Panc1 (cell line): ENCODE measurements around the gene LRCH1. TPM values are rescaled to one million over a fixed set of nuclear protein-coding genes. Genes with fewer than 3 reads are reported as not detected.

Experiments used
- ATAC-seq: fragments of 200-7000 bp; cut with Tn5 transposase; 2 replicates; pipeline ENCODE4 v1.9.1; 2020; ENCODE audit warnings: mild to moderate bottlenecking, moderate library complexity
- BruUV-seq: library from RNA; stranded (reverse); fragments of 400-500 nt; replicated peaks from 2 replicates; lab custom pipeline; 2021; lab: Mats Ljungman, UMichigan
- CTCF ChIA-PET: fragments of 300-600 bp; sonication (Branson Sonifier 250); formaldehyde crosslinking; loops from one replicate; lab custom pipeline; 2022; ENCODE audit warnings: antibody characterized with exemption; lab: Charles Lee
- POLR2A ChIA-PET: fragments of 300-600 bp; sonication (Branson Sonifier 250); formaldehyde crosslinking; loops from one replicate; lab custom pipeline; 2022; ENCODE audit warnings: antibody characterized with exemption; lab: Charles Lee
- DNase-seq: peaks from one replicate; pipeline ENCODE4 v3.0.0-alpha.2; 2010; ENCODE audit warnings: low read depth, low spot score
- H3K27ac ChIP-seq: 2 replicates; pipeline ENCODE4 v1.5.1; 2011; ENCODE audit warnings: mild to moderate bottlenecking, low read length, inconsistent platforms
- H3K27me3 ChIP-seq: fragments of 200-500 bp; sonication (Bioruptor generic); 2 replicates; pipeline ENCODE4 v1.6.0; 2014; ENCODE audit warnings: low read length, inconsistent platforms; ENCODE audit not compliant: control insufficient read depth, insufficient read depth
- H3K36me3 ChIP-seq: fragments of 200-500 bp; sonication (Bioruptor generic); 2 replicates; pipeline ENCODE4 v1.5.1; 2014; ENCODE audit warnings: inconsistent platforms, mild to moderate bottlenecking, low read length, moderate library complexity; ENCODE audit not compliant: control insufficient read depth, insufficient read depth
- H3K4me1 ChIP-seq: 2 replicates; pipeline ENCODE4 v1.5.1; 2011; ENCODE audit warnings: inconsistent platforms, mild to moderate bottlenecking, low read length, moderate library complexity; ENCODE audit not compliant: control insufficient read depth, insufficient read depth
- H3K4me3 ChIP-seq, 2 experiments: 2 replicates each; pipeline ENCODE4 v1.5.1; 2011 to 2012; ENCODE audit warnings: low read depth in 2 of 2, low read length in 2 of 2, mild to moderate bottlenecking in 2 of 2, inconsistent platforms in 1 of 2, moderate library complexity in 1 of 2
- H3K9me3 ChIP-seq: fragments of 200-500 bp; sonication (Bioruptor generic); 2 replicates; pipeline ENCODE4 v1.5.1; 2014; ENCODE audit warnings: low read depth, mild to moderate bottlenecking, inconsistent platforms, low read length, moderate library complexity; ENCODE audit not compliant: control insufficient read depth, insufficient read depth
- POLR2AphosphoS5 ChIP-seq: IDR thresholded peaks from 2 replicates; pipeline ENCODE4 v1.6.1; 2012; ENCODE audit warnings: mild to moderate bottlenecking, low read depth, low read length, moderate library complexity
- REST ChIP-seq, 2 experiments: IDR thresholded peaks; 2 replicates each; pipeline ENCODE4 v1.6.1; 2011 to 2012; ENCODE audit warnings: low read depth in 2 of 2, control low read depth in 1 of 2, low read length in 1 of 2, mild to moderate bottlenecking in 1 of 2, moderate library complexity in 1 of 2; ENCODE audit not compliant: insufficient read depth in 1 of 2
- SIN3A ChIP-seq: IDR thresholded peaks from 2 replicates; pipeline ENCODE4 v1.6.1; 2012; ENCODE audit warnings: low read depth, mild to moderate bottlenecking, low read length, moderate library complexity, borderline replicate concordance; ENCODE audit not compliant: insufficient read depth
- TCF7L2 ChIP-seq: IDR thresholded peaks from 2 replicates; pipeline ENCODE4 v1.6.1; 2011; ENCODE audit warnings: mild to moderate bottlenecking, low read depth, low read length, inconsistent platforms
- in situ Hi-C: cut with HindIII; loops from 2 replicates; pipeline ENCODE4 v1.10.0; 2016; ENCODE audit warnings: low sequenced_read_pairs, low pct_unique_long_range_greater_than_20kb
- intact Hi-C: fragments of 100-400 bp; cut with micrococcal nuclease; formaldehyde crosslinking; loops from one replicate; pipeline ENCODE4 v1.10.0; 2022; ENCODE audit not compliant: unreplicated experiment
- total RNA-seq: library from RNA; stranded (reverse); gene quantifications from one replicate; pipeline ENCODE4 v1.2.1, GENCODE V29; 2021; ENCODE audit not compliant: unreplicated experiment
- TF ChIP-seq, protein P1 (sequence below): fragments of 450-650 bp; IDR thresholded peaks from 2 replicates; pipeline ENCODE4 v1.5.1; 2017; ENCODE audit warnings: mild to moderate bottlenecking

LRCH1 gene
- total RNA-seq, 1 experiment from 2014 or later, result 7.9 TPM

DNA sequence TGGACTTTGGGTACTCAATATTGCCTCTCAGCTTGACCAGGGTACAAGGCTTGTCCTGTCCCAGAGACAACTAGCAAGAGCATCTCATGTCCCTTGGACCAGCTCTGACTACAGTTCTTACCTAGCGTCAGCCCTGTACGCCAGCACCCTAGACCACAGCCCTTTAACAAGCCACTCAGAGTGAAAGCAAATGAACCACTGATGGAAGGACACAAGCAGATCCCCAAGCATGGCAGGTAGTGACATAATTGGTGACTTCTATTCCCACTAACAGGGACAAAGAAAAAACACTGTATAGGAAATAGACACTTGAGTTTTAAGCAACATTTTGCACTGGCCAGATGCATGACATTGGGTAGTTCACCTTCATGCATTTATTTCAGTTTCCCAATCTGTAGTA, 8.8 kb upstream of the LRCH1 start:
- no peaks in the 10 kb centered on the region for H3K9me3 ChIP-seq
- no peak for DNase-seq
- in situ Hi-C loops (no loop called here), intact Hi-C loops (no loop called here)
- H3K4me1 ChIP-seq, result no peaks in the 10 kb centered on the region
- H3K27me3 ChIP-seq, result no peaks in the 10 kb centered on the region
- H3K27ac ChIP-seq, result no peak overlapping the region
- TF ChIP-seq TCF7L2, result no peak
- TF ChIP-seq, protein P1, sequence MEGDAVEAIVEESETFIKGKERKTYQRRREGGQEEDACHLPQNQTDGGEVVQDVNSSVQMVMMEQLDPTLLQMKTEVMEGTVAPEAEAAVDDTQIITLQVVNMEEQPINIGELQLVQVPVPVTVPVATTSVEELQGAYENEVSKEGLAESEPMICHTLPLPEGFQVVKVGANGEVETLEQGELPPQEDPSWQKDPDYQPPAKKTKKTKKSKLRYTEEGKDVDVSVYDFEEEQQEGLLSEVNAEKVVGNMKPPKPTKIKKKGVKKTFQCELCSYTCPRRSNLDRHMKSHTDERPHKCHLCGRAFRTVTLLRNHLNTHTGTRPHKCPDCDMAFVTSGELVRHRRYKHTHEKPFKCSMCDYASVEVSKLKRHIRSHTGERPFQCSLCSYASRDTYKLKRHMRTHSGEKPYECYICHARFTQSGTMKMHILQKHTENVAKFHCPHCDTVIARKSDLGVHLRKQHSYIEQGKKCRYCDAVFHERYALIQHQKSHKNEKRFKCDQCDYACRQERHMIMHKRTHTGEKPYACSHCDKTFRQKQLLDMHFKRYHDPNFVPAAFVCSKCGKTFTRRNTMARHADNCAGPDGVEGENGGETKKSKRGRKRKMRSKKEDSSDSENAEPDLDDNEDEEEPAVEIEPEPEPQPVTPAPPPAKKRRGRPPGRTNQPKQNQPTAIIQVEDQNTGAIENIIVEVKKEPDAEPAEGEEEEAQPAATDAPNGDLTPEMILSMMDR, result no peak
- no peak for TF ChIP-seq REST (IDR thresholded peaks at IDR 0.05; ENCODE audit: insufficient read depth in 1 of 2, low read depth in 2 of 2, low read length in 1 of 2)
- no peak for TF ChIP-seq POLR2AphosphoS5
- no peak for TF ChIP-seq SIN3A
- no TSS peak for BruUV-seq
- CTCF ChIA-PET, result no interaction called here
- POLR2A ChIA-PET, result no interaction called here
- H3K4me3 ChIP-seq, result no peak overlapping the region
- H3K36me3 ChIP-seq, result no peaks in the 10 kb centered on the region
- no peak for ATAC-seq

GRCh38 chr13:46544811-46545210, 8.2 kb upstream of the LRCH1 start:
- BruUV-seq, result no TSS peak
- no peaks in the 10 kb centered on the region for H3K36me3 ChIP-seq
- CTCF ChIA-PET, result no interaction called here
- in situ Hi-C loops, result no loop called here
- TF ChIP-seq SIN3A (no peak), POLR2AphosphoS5 (no peak), REST (IDR thresholded peaks at IDR 0.05; ENCODE audit: insufficient read depth in 1 of 2, low read depth in 2 of 2, low read length in 1 of 2) (no peak), TCF7L2 (no peak)
- TF ChIP-seq, protein P1, result no peak
- no peaks in the 10 kb centered on the region for H3K4me1 ChIP-seq
- POLR2A ChIA-PET, result no interaction called here
- H3K27me3 ChIP-seq, result no peaks in the 10 kb centered on the region
- H3K4me3 ChIP-seq, result no peak overlapping the region
- no peak for ATAC-seq
- no peak overlapping the region for H3K27ac ChIP-seq
- intact Hi-C loops, result no loop called here
- DNase-seq, result no peak
- H3K9me3 ChIP-seq, result no peaks in the 10 kb centered on the region
